Stimulated activated CD4-positive, alpha-beta T cell treated with anti-CD3 and anti-CD28 coated beads, Interleukin-15, amount 100 ng/mL, for 48 hours (primary cell): ENCODE data around the gene USP4.
A peak's percentile ranks its signal among the peaks of the same experiment; 100 is the strongest.
"Not testable (repeated sequence)": the region's sequence is repeated elsewhere in the genome, so short reads cannot be mapped to it uniquely, and the experiment has no call there.

ENCODE experiments used
- DNase-seq, 2 donors: peaks; one replicate each; pipeline ENCODE4 v3.0.0-alpha.2; 2020; ENCODE audit warnings: low read depth in 2 of 2

USP4 gene

DNA sequence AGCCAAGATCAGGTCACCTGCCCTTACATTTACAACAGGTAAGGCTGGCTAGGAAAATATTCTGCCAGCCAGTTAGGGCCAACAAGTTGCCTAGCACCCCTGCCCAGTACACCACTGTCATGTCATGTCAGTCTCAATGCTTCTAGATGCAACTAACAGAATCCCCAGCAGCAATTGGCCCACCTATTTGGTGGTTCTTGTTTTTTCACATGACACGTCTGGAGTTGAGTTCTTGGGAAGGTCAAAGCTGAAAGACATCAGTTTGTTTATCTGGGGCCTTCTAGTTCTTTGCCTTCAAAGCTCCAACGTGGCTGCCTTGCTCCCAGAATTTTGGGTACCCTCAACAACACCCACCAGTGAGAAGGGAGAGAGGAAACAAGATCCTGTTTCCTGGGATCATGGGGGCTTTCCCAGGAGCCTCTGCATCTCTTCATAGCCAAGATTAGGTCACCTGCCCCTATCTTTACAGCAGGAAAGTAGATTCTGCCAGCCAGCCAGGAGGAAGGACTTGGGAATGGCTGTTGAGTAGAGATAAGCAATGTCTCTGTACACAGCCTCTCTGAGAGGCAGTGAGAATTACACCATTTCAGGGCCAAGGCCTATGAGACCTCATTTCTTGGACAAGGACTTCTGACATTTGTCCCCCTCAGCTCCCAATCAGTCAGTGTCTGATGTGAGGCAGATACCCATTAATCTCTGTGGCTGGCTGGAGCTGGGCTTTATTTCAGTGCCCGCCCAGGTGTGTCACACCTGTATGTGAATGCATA, 9.7 kb upstream of the USP4 start:
- no peak for DNase-seq

DNA sequence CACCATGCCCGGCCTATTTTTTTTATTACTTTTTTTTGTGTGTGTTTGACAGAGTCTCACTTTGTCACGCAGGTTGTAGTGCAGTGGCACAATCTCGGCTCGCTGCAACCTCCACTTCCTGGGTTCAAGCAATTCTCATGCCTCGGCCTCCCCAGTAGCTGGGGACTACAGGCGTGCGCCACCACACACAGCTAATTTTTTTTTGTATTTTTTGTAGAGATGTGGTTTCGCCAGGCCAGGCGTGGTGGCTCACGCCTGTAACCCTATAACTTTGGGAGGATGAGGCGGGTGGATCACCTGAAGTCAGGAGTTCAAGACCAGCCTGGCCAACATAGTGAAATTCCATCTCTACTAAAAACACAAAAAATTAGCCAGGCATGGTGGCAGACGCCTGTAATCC, 8.5 kb upstream of the USP4 start:
- DNase-seq: not testable (repeated sequence)

DNA sequence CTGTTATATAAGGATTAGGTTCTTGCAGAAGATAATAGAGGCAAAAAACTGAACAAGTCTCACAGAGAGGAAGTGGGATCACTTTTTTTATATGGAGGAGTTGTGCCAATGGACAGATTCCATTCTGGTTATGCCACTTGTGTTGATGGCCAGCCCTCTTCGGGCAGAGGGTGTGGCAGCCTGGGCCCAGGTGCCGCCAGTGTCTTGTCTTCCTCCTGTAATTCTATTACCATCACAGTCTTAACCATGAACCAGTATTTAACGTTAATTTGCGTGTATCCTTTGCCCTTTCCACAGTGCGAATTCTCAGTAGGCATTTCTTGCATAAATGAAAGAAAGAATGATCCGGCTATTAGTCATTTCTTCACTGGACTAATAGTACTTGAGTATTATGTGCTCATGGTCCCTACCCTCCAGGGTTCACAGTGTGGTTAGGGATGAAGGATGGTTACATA, 7.0 kb upstream of the USP4 start:
- DNase-seq: no peak

DNA sequence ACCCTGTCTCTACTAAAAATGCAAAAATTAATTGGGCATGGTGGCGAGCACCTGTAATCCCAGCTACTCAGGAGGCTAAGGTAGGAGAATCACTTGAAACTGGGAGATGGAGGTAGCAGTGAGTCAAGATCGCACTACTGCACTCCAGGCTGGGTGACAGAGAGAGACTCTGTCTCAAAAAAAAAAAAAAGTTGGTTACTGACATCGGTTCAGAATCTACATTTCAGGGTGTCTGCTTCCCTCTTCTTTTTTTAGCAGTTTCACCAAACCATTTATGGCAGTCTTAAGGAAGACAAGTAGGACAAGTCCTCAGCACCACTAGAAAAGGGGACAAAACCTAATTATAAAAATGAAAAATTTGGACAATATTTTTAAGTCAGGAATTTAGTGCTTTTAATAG, 3.3 kb upstream of the USP4 start:
- no peak for DNase-seq

DNA sequence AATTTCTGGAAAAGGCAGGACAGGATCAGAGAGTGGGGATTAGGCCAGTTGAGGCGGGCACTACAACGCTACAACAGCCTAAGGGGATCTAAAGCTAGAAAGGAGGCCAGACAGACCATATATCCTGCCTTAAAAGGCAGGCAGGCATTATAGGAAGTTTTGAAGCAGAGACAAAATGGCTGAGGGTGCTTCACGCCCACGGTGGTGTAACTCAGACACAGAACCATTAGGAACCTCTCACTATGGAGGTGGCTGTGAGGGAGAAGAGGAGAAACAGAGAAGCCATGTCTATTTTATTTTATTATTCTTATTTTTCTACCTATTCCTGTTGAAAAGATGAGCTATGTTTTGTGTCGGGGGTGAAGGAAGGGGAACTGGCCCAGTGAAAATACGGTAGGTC, 2.1 kb upstream of the USP4 start:
- no peak for DNase-seq

DNA sequence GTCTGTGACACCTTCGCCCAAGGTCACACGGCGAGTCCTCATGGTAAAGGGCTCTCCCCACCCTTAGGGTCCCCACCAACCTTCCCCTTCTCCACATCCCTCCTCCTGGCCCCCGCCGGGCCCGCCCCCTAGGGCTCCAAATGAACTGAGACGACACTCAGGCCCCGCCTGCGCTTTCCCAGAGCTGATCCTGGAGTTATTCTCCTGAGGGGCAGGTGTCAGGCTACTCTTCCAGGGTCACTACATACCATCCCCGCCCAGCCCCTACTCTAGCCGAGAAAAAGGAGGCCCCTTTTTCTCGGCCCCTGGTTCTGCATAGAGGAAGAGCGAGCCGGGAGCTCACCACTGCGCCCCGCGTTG, 292 bp downstream of the USP4 start:
- peak in 1 of 2 donors; percentile 10 for DNase-seq

DNA sequence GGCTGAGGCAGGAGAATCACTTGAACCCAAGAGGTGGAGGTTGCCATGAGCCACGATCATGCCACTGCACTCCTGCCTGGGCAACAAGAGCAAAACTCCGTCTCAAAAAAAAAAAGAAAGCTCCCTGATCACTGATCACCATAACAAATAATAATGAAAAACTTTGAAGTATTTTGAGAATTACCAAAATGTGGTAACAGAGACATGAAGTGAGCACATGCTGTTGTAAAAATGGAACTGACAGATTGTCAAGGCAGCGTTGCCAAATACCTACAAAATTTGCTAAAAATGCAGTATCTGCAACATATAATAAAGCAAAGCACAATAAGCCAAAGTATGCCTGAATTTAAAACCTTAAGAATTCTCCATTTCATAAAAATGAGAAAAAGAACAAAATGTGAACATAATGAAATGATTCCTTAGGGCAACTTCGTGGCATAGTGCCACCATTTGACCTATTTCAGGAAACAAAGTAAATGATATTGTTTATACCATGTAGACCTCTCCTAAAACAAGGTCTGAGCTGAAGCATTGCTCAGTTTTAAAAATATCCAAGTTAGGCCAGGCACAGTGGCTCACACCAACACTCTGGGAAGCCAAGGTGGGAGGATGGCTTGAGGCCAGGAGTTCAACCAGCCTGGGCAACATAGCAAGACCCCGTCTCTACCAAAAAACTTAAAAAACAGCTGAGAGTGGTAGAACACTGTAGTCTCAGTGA, 5.8 kb downstream of the USP4 start:
- DNase-seq: no peak

DNA sequence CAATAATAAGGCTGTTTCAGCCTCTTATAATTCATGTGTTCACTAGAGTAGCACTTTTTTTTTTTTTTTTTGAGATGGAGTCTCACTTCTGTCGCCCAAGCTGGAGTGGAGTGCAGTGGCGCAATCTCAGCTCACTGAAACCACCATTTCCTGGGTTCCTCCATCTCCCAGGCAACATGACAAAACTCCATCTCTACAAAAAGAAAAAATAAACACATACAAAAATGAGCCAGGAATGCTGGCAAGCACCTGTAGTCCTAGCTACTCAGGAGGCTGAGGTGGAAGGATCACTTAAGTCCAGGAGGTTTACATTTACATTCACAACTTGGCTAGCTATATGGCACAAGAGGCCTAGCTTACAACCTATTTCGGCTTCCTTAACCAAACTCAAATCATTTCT, 6.8 kb downstream of the USP4 start:
- DNase-seq: no peak

DNA sequence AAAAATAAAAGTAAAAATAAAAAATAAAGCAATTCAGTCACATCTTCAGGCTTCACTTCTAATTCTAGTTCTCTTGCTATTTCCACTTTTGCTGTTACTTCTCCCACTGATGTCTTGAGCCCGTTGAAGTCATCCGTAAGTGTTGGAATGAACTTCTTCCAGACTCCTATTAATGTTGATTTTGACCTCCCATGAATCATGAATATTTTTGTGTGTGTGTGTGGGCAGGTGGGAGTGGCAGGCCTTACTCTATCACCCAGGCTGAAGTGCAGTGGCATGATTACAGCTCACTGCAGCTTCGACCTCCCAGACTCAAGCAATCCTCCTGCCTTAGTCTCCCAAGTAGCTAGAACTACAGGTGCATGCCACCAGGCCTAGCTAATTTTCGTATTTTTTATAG, 10.7 kb downstream of the USP4 start:
- no peak for DNase-seq

DNA sequence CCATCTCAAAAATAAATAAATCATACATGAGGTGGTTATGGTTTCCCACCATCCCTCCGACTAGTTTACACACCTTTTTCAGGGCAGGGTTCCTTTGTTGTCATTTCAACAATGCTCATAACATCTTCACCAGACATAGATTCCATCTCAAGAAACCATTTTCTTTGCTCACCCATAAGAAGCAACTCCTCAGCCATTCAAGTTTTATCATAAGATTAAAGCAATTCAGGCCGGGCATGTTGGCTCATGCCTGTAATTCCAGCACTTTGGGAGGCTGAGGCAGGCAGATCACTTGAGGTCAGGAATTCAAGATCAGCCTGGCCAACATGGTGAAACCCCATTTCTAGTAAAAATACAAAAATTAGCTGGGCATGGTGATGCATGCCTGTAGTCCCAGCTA, 11.5 kb downstream of the USP4 start:
- DNase-seq: not testable (repeated sequence)

DNA sequence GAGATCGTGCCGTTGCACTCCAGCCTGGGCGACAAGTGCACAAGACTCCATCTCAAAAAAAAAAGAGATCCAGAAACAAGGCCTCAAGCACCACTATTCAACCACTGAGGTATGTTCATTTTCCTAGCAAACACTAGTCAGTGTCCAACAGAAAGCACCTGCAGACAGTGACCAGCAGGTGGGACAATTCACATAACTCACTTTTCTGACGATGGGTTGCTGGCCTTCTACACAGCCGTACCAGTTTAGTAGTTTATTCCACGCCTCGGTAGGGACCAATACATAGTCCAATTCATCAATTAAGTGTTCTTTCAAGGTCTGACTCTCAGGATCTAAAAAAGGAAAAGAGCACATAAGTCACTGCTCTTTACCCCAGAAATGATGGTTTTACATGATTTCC, 12.4 kb downstream of the USP4 start:
- no peak for DNase-seq

DNA sequence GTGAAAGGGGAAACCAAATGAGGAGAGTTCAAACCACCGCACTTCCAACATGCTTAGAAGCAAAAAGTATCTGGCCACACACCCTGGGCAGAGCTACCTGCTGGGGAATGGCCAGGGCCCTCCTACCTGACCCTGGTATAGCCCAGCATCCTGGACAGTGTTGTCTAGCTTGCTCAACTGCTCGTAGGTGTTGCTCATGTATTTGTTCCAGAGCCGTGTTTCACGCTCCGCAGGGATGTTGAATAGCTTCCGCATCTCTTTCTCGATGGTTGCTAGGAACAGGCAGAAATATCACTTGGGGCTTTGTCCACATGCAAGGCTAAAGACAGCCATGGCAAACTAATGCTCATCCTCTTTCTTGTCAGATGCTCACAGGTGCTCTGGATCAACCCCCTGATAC, 15.1 kb downstream of the USP4 start:
- DNase-seq: no peak

DNA sequence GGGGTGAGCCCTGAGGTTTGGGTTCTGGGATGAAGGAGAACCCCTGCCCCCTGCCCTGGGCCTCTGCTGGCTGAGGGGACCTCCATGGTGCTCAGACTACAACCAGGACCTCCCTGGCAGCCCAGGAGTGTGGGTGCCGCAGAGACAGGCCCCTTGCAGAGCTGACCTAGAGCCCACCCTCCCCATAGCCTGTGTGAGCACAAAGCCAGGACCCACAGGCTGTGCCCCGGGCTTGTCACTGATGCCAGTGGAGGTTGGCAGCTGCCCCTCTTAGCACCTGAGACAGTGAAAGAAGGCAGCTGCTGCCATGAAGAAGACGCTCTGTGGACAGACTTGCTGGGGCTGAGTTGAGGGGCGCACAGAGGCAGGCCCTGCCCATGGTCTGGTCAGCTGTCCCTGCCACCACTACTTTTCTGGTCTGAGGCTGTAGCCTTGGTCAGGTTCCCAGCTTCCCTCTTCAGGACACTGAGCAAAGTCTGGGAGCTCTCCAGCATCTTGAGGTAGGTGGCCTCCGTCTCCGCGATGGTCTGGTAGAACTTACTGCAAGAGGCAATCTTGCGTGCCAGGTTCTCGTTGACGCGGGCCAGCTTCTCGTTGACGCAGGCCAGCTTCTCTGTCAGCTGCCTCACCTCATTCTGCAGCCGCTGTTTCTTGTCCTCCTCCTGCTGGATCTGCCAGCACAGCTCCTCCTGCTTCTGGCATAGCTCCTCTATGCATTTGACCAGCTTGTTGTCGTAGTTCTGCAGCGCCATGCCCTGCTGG, 23.0 kb downstream of the USP4 start:
- no peak for DNase-seq

DNA sequence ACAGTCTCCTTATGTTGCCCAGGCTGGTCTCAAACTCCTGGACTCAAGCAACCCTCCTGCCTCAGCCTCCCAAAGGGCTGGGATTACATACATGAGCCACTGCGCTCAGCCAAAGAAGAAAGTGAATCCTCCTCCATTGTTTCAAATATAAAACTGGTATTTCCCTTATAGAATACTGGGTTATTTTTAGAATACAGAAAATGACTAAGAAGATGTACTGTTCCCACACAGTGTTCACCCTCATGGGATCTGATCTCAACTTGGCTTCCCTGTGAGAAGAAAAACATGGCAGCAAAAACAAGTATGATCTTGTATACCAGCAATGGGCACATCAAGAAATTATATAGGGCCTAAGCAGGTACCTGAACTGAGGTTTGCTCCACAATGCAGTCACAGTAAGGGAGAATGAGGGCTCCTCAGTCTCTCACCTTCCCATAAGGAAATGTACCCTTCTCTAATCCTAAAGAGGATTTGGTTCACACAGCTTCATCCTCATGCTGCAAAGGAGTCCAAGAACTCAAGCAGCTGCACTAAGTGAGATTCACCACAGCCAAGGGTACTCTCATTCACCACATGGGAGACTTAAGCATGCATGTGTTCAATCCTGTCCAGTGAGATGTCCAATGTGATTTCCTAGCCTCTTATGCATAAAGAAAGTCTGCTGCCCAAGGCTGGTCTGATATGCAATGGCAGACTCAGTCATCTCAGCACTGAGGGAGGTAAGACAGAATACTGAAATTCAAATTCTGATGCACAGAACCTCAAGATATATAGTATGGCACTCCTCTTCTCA, 25.8 kb downstream of the USP4 start:
- DNase-seq: no peak

DNA sequence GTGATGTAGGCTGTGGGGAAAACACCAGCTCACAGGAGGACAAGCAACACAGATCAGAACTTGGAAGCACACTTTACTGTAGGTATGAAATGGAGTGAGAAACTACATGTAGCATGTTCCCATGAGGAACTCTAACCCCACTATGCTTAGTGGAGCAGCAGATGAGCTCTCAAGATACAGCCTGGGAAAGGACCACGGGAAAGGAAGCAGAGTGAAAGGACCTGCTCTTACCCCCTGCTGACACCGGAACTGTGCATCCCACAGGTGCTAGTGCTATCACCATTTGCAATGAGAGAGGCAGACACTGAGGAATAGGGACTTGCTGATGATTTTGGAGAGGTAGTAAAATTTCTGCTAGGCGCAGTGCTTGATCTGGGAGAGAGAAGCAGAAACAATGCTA, 28.6 kb downstream of the USP4 start:
- no peak for DNase-seq

DNA sequence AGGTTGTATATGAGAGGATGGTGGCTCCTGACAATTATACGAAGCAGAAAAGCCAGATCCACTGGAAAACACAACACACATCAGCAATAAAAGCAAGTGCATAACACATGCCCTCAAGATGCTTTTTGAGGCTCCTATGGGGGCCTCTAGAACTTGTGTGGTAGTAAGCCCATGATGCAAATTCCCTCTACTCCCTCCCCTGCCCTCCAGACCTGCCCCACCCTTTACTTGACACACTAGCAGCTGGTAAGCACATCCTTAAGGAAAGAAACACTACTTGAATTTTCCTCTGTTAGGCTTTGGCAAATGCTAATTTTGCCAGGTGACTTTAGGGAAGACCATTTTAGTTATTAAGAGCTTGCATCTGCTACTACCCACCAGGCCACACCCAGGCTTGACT, 29.2 kb downstream of the USP4 start:
- DNase-seq: no peak

DNA sequence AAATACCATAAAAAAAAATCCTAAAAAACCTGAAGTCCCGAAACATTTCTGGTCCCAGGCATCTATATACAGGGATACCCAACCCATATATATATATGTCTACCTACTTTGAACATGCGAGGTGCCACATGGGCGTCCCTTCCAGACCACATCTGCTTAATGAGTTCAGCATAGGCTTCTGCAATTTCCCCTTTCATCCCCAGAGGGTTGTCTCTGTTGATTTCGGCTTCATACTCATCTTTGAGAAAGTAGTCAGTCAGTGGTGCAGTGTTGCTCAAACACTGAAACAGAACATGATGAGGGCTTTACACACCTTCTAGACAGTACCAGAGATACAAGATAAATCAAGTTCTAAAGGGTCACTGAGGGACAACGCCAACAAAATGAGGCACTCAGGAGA, 34.2 kb downstream of the USP4 start:
- DNase-seq: no peak

DNA sequence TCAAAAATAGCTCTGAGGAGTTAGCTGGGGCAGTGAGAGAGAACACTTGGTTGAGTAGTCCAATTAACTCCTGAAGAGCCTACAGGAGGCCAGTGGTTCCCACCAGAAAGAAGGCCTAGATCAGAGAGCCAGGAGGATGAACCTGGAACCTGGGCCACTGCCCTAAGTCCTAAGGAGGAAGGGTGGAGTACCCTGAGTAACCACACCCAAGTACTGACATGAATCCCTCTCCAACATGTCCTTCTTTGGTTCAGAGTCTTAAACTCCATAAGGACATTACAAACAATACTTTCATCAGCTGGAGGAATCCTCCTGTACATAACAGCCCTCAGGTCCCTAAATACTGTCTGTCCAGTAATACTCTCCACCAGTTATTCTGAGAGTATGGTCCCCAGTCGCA, 37.2 kb downstream of the USP4 start:
- no peak for DNase-seq

DNA sequence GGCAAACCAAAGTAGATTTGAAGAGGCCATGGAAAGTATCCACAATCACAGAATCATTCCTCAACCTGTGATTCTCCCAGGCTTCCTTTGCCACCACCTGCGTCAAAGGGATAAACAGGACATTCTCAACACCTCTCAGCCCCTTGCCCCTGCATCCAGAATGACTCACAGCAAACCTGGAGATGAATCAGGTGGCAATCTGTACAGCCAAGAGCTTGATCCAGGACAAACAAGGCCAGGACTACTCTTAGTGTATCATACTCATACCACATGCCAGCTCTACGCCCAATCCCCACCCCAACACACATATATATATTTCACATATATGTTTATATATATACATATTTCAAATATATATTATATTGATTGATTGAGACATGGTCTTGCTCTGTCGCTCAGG, 39.3 kb downstream of the USP4 start:
- no peak for DNase-seq

DNA sequence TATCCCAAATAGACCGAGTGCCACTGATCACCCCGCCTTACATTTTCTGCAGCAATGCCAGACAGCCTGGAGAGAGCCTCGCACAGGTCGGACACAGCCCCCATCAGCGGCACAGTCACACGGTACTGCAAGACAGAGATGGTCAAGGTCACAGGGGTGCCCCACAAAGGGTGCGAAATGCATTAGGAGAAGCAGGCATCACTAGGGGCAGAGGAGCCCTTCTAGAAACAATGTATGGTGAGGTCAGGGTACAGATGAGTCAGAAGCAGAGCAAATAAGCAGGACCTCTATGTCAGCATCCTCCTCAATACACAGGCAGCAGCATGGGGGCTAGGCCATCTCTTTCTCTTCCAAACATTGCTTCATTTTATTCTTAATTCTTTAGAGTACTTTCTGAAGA, 41.3 kb downstream of the USP4 start:
- no peak for DNase-seq

DNA sequence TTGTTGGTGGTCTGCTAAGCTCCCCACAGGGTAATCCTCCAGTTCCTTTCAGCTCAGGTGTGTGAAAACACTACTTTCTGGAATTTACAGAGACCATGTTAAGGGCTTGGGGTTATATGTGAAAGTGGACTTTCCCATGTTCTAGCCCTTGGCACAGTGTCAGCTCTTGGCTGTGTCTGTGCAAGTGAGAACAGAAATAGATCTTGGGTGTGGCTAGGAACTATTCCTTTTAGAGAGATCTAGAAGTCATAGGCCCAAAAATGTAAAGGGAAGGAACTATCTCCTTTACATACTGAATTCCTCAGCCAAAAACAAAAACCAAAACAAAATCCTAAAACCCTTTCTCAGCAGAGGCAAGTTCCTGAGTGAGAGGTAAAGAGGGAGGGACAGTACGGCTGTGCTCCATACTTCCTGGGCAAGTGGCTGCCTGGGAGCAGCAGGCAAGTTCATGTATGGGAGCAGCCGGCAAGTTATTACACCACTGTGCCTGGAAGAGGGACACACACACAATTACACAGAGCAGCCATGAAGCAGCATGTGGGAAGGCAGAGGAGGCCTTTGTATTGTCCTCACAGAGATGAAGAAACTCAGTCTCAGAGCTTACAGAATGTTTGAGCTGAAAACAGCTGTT, 43.0 kb downstream of the USP4 start:
- DNase-seq: no peak
